LNCAP (cell line): Measurements from ENCODE around the gene PNPLA2.

Experiments
- CTCF ChIP-seq: fragments of 450-650 bp; IDR thresholded peaks from 2 replicates; pipeline ENCODE4 v1.5.1; 2017; ENCODE audit warnings: mild to moderate bottlenecking

Gene PNPLA2

GRCh38 chr11:827146-827896 lies 8.6 kb downstream of the PNPLA2 start:
- no peak for TF ChIP-seq CTCF

GRCh38 chr11:827897-828192 lies 9.1 kb downstream of the PNPLA2 start, which contains the start of gene CRACR2B:
Gene CRACR2B (plus strand): TSS chr11:827919. CDS start chr11:828608, 689 bp downstream.
- TF ChIP-seq CTCF: no peak

- TF ChIP-seq CTCF: no peak
These were observed 9.9 kb downstream of the PNPLA2 start for GRCh38 chr11:828506-829175.

- TF ChIP-seq CTCF: no peak
These were observed 10.6 kb downstream of the PNPLA2 start for GRCh38 chr11:829176-829846.

- no peak for TF ChIP-seq CTCF
These were observed 11.2 kb downstream of the PNPLA2 start for GRCh38 chr11:829847-830294.

DNA sequence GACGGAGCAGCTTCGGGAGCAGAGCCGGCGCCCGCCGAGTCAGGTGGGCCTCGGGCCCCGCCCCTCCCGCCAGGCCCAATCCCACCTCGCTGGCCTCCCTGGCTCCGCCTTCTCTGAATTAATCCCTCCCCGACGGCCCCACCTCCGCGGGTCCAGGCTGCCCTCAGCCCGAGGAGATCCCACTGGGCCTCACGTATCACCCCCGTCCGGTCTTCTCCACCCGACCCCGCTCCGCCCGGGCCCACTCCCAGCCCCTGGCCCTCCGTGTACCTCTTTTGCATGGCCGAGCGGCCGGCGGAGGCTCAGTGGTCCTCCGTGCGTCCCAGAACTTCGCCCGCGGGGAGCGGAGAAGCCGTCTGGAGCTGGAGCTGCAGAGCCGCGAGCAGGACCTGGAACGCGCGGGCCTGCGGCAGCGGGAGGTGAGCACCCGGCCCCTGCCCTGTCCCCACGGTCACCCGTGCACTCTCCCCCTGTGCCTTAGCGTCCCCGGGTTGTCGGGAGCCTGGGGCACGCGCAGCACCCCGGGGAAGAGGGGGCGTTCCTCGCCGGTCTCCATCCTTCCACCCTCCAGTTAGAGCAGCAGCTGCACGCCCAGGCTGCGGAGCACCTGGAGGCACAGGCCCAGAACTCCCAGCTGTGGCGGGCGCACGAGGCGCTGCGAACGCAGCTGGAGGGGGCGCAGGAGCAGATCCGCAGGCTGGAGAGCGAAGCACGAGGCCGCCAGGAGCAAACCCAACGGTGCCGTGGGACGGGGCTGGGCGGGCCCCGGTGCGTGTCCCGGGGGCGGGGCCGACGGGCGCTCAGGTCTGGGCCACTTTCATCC lies 11.8 kb downstream of the PNPLA2 start:
- TF ChIP-seq CTCF: no peak

DNA sequence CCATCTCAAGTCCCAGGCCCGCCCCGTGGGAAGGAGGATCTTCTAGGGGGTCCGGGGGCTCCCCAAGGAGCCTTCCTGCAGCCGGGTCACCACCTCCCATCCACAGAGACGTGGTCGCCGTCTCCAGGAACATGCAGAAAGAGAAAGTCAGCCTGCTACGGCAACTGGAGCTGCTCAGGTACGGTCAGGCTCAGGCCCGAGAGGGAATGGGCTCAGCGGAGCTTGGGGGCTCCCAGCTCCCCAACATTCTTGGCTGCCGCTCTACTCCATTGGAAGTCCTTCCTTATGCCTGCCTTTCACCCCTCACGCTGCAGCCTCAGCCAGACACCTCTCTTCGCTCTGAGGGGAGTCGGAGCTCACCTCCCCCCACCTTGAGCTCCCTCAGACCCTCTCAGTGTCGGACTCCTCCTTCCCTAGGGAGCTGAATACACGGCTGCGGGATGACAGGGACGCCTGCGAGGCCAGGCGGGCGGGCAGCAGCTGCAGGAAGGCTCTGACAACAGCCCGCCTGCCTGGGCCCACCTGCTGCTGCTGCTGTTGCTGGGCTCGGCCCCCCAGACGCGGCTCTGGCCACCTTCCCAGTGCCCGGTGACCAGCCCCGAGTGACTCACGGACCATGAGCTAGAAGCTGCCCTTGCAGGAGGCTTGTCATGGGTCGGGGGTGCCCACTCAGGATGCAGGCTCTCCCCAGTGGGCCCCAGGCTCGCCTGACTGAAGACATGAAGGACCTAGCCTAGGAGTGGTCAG lies 12.6 kb downstream of the PNPLA2 start:
- TF ChIP-seq CTCF: no peak
